DOHH2 (cell line): ENCODE data around the gene SPRY1.

Experiments
- H3F3A ChIP-seq: fragments of 200-600 bp; sonication (generic), shearing (Covaris generic); 2 replicates; pipeline ENCODE4 v1.6.0; 2016; ENCODE audit warnings: antibody characterized with exemption, mild to moderate bottlenecking; ENCODE audit not compliant: control insufficient read depth, insufficient read depth
- H3K27ac ChIP-seq: fragments of 200-600 bp; sonication (generic); 2 replicates; pipeline ENCODE4 v1.5.1; 2014; ENCODE audit warnings: low read depth, mild to moderate bottlenecking, low read length, moderate library complexity
- H3K27me3 ChIP-seq: fragments of 200-600 bp; sonication (generic); 2 replicates; pipeline ENCODE4 v1.6.1; 2014; ENCODE audit warnings: mild to moderate bottlenecking, low read length, mixed read lengths; ENCODE audit not compliant: control insufficient read depth
- H3K36me3 ChIP-seq: fragments of 200-600 bp; sonication (generic); 2 replicates; pipeline ENCODE4 v1.6.1; 2014; ENCODE audit warnings: mild to moderate bottlenecking, low read length, moderate library complexity, mixed read lengths; ENCODE audit not compliant: control insufficient read depth
- H3K4me1 ChIP-seq: fragments of 200-600 bp; sonication (generic); 2 replicates; pipeline ENCODE4 v1.6.1; 2014; ENCODE audit warnings: mild to moderate bottlenecking, low read length, mixed read lengths; ENCODE audit not compliant: control insufficient read depth
- H3K4me2 ChIP-seq: fragments of 200-600 bp; sonication (generic); 2 replicates; pipeline ENCODE4 v1.6.0; 2014; ENCODE audit warnings: mild to moderate bottlenecking, low read length, moderate library complexity
- H3K4me3 ChIP-seq: fragments of 200-600 bp; sonication (generic); 2 replicates; pipeline ENCODE4 v1.5.1; 2014; ENCODE audit warnings: mild to moderate bottlenecking, low read length, mixed read lengths
- H3K79me2 ChIP-seq: fragments of 200-600 bp; sonication (generic); 2 replicates; pipeline ENCODE4 v1.6.1; 2014; ENCODE audit warnings: mild to moderate bottlenecking, low read length, mixed read lengths; ENCODE audit not compliant: control insufficient read depth
- H3K9me2 ChIP-seq: fragments of 200-600 bp; sonication (generic); replicated peaks from 2 replicates; pipeline ENCODE4 v1.6.1; 2014; ENCODE audit warnings: mild to moderate bottlenecking, low read length, mixed read lengths; ENCODE audit not compliant: control insufficient read depth
- H3K9me3 ChIP-seq: fragments of 200-600 bp; sonication (generic); 2 replicates; pipeline ENCODE4 v1.6.1; 2014; ENCODE audit warnings: antibody characterized with exemption, low read length, mixed read lengths; ENCODE audit not compliant: control insufficient read depth, insufficient read depth
- H4K20me1 ChIP-seq: fragments of 200-600 bp; sonication (generic); 2 replicates; pipeline ENCODE4 v1.6.0; 2014; ENCODE audit warnings: low read depth, mild to moderate bottlenecking, antibody characterized with exemption, low read length, moderate library complexity; ENCODE audit not compliant: control insufficient read depth, insufficient read depth
- CTCF ChIP-seq: fragments of 200-600 bp; sonication (generic); IDR thresholded peaks from one replicate; pipeline ENCODE4 v1.5.1; 2014; ENCODE audit warnings: antibody characterized with exemption, mild to moderate bottlenecking, low read depth, low read length; ENCODE audit not compliant: poor library complexity, severe bottlenecking
- EZH2phosphoT487 ChIP-seq: fragments of 200-600 bp; sonication (generic); IDR thresholded peaks from 2 replicates; pipeline ENCODE4 v1.6.1; 2017; ENCODE audit warnings: borderline replicate concordance, mild to moderate bottlenecking, antibody characterized with exemption, low read length, moderate library complexity, mixed read lengths

Gene SPRY1

GRCh38 chr4:123408471-123409084 is 12.0 kb downstream of the SPRY1 start:
- Histone ChIP-seq H3F3A (no peaks in the 10 kb centered on the region), H3K9me3 (no peaks in the 10 kb centered on the region), H3K4me3 (no peak overlapping the region), H3K9me2 (no peaks in the 10 kb centered on the region), H4K20me1 (no peaks in the 10 kb centered on the region), H3K27me3 (no peaks in the 10 kb centered on the region), H3K4me2 (no peak overlapping the region), H3K27ac (no peak overlapping the region), H3K79me2 (no peaks in the 10 kb centered on the region), H3K4me1 (no peaks in the 10 kb centered on the region), H3K36me3 (no peaks in the 10 kb centered on the region)
- TF ChIP-seq EZH2phosphoT487 (no peak), CTCF (no peak)

- Histone ChIP-seq H3K79me2 (no peaks in the 10 kb centered on the region), H3K9me3 (no peaks in the 10 kb centered on the region), H3K36me3 (no peaks in the 10 kb centered on the region), H4K20me1 (no peaks in the 10 kb centered on the region), H3K27ac (no peak overlapping the region), H3F3A (no peaks in the 10 kb centered on the region), H3K27me3 (no peaks in the 10 kb centered on the region), H3K4me2 (no peak overlapping the region), H3K4me1 (no peaks in the 10 kb centered on the region), H3K4me3 (no peak overlapping the region), H3K9me2 (no peaks in the 10 kb centered on the region)
- TF ChIP-seq CTCF, result no peak
Measured at GRCh38 chr4:123409334-123409733, 12.7 kb downstream of the SPRY1 start.

GRCh38 chr4:123411514-123411913 is 14.9 kb downstream of the SPRY1 start:
- Histone ChIP-seq H3K4me1 (no peaks in the 10 kb centered on the region), H4K20me1 (no peaks in the 10 kb centered on the region), H3K4me2 (no peak overlapping the region), H3K79me2 (no peaks in the 10 kb centered on the region), H3K27ac (no peak overlapping the region), H3K4me3 (no peak overlapping the region), H3K9me3 (no peaks in the 10 kb centered on the region), H3K9me2 (no peaks in the 10 kb centered on the region), H3F3A (no peaks in the 10 kb centered on the region), H3K27me3 (no peaks in the 10 kb centered on the region), H3K36me3 (no peaks in the 10 kb centered on the region)
- TF ChIP-seq CTCF, result no peak

- H3K4me2 ChIP-seq, result no peak overlapping the region
- no peaks in the 10 kb centered on the region for H3K4me1 ChIP-seq
- H3K27me3 ChIP-seq, result no peaks in the 10 kb centered on the region
- TF ChIP-seq EZH2phosphoT487 (no peak), CTCF (no peak)
- no peaks in the 10 kb centered on the region for H3K9me2 ChIP-seq
- no peaks in the 10 kb centered on the region for H3K36me3 ChIP-seq
- H3K4me3 ChIP-seq, result no peak overlapping the region
- H3K27ac ChIP-seq, result no peak overlapping the region
- no peaks in the 10 kb centered on the region for H3K79me2 ChIP-seq
- H3K9me3 ChIP-seq, result no peaks in the 10 kb centered on the region
- no peaks in the 10 kb centered on the region for H4K20me1 ChIP-seq
- H3F3A ChIP-seq, result no peaks in the 10 kb centered on the region
Measured at GRCh38 chr4:123412091-123412505, 15.5 kb downstream of the SPRY1 start.
